Fibroblast of mammary gland (primary cell): Measurements from ENCODE around the gene UNC50.

Experiments used
- DNase-seq: peaks from one replicate; pipeline ENCODE4 v3.0.0-alpha.2; 2010; ENCODE audit warnings: low read depth
- H3K4me3 ChIP-seq: 2 replicates; pipeline ENCODE4 v1.5.1; 2011; ENCODE audit warnings: low read depth, mild to moderate bottlenecking, low read length, moderate library complexity; ENCODE audit not compliant: control insufficient read depth
- CTCF ChIP-seq: conservative IDR thresholded peaks from 2 replicates; pipeline ENCODE4 v1.5.1; 2011; ENCODE audit warnings: low read depth, low read length, inconsistent platforms; ENCODE audit not compliant: control insufficient read depth, insufficient read depth

Gene UNC50

GRCh38 chr2:98583276-98583675, 25.1 kb upstream of the UNC50 start:
- TF ChIP-seq CTCF, result no peak
- DNase-seq, result no peak
- no peak overlapping the region for H3K4me3 ChIP-seq

- H3K4me3 ChIP-seq, result no peak overlapping the region
- no peak for DNase-seq
- TF ChIP-seq CTCF, result no peak
These were observed 24.4 kb upstream of the UNC50 start for GRCh38 chr2:98583816-98584618.

GRCh38 chr2:98585386-98585785, 23.0 kb upstream of the UNC50 start:
- no peak for TF ChIP-seq CTCF
- no peak for DNase-seq

GRCh38 chr2:98586551-98587140, 21.7 kb upstream of the UNC50 start:
- DNase-seq, result no peak
- TF ChIP-seq CTCF, result no peak
- H3K4me3 ChIP-seq, result no peak overlapping the region

More at GRCh38 chr2:98585386-98585785, 23.0 kb upstream of the UNC50 start:
- no peak overlapping the region for H3K4me3 ChIP-seq

GRCh38 chr2:98588880-98589431, 19.4 kb upstream of the UNC50 start:
- DNase-seq, result no peak
- no peak overlapping the region for H3K4me3 ChIP-seq
- TF ChIP-seq CTCF, result no peak

- no peak for TF ChIP-seq CTCF
- H3K4me3 ChIP-seq, result no peak overlapping the region
- no peak for DNase-seq
These were observed 18.9 kb upstream of the UNC50 start for GRCh38 chr2:98589489-98589888.
